Panc1 (cell line): ENCODE data around the gene LYRM4. TPM values are rescaled to one million over a fixed set of nuclear protein-coding genes. Genes with fewer than 3 reads are reported as not detected.

Experiments
- ATAC-seq: fragments of 200-7000 bp; cut with Tn5 transposase; 2 replicates; pipeline ENCODE4 v1.9.1; 2020; ENCODE audit warnings: mild to moderate bottlenecking, moderate library complexity
- BruUV-seq: library from RNA; stranded (reverse); fragments of 400-500 nt; replicated peaks from 2 replicates; lab custom pipeline; 2021; lab: Mats Ljungman, UMichigan
- CTCF ChIA-PET: fragments of 300-600 bp; sonication (Branson Sonifier 250); formaldehyde crosslinking; loops from one replicate; lab custom pipeline; 2022; ENCODE audit warnings: antibody characterized with exemption; lab: Charles Lee
- POLR2A ChIA-PET: fragments of 300-600 bp; sonication (Branson Sonifier 250); formaldehyde crosslinking; loops from one replicate; lab custom pipeline; 2022; ENCODE audit warnings: antibody characterized with exemption; lab: Charles Lee
- DNase-seq: peaks from one replicate; pipeline ENCODE4 v3.0.0-alpha.2; 2010; ENCODE audit warnings: low read depth, low spot score
- H3K27ac ChIP-seq: 2 replicates; pipeline ENCODE4 v1.5.1; 2011; ENCODE audit warnings: mild to moderate bottlenecking, low read length, inconsistent platforms
- H3K27me3 ChIP-seq: fragments of 200-500 bp; sonication (Bioruptor generic); 2 replicates; pipeline ENCODE4 v1.6.0; 2014; ENCODE audit warnings: low read length, inconsistent platforms; ENCODE audit not compliant: control insufficient read depth, insufficient read depth
- H3K36me3 ChIP-seq: fragments of 200-500 bp; sonication (Bioruptor generic); 2 replicates; pipeline ENCODE4 v1.5.1; 2014; ENCODE audit warnings: inconsistent platforms, mild to moderate bottlenecking, low read length, moderate library complexity; ENCODE audit not compliant: control insufficient read depth, insufficient read depth
- H3K4me1 ChIP-seq: 2 replicates; pipeline ENCODE4 v1.5.1; 2011; ENCODE audit warnings: inconsistent platforms, mild to moderate bottlenecking, low read length, moderate library complexity; ENCODE audit not compliant: control insufficient read depth, insufficient read depth
- H3K4me3 ChIP-seq, 2 experiments: 2 replicates each; pipeline ENCODE4 v1.5.1; 2011 to 2012; ENCODE audit warnings: low read depth in 2 of 2, low read length in 2 of 2, mild to moderate bottlenecking in 2 of 2, inconsistent platforms in 1 of 2, moderate library complexity in 1 of 2
- H3K9me3 ChIP-seq: fragments of 200-500 bp; sonication (Bioruptor generic); 2 replicates; pipeline ENCODE4 v1.5.1; 2014; ENCODE audit warnings: low read depth, mild to moderate bottlenecking, inconsistent platforms, low read length, moderate library complexity; ENCODE audit not compliant: control insufficient read depth, insufficient read depth
- POLR2AphosphoS5 ChIP-seq: IDR thresholded peaks from 2 replicates; pipeline ENCODE4 v1.6.1; 2012; ENCODE audit warnings: mild to moderate bottlenecking, low read depth, low read length, moderate library complexity
- REST ChIP-seq, 2 experiments: IDR thresholded peaks; 2 replicates each; pipeline ENCODE4 v1.6.1; 2011 to 2012; ENCODE audit warnings: low read depth in 2 of 2, control low read depth in 1 of 2, low read length in 1 of 2, mild to moderate bottlenecking in 1 of 2, moderate library complexity in 1 of 2; ENCODE audit not compliant: insufficient read depth in 1 of 2
- SIN3A ChIP-seq: IDR thresholded peaks from 2 replicates; pipeline ENCODE4 v1.6.1; 2012; ENCODE audit warnings: low read depth, mild to moderate bottlenecking, low read length, moderate library complexity, borderline replicate concordance; ENCODE audit not compliant: insufficient read depth
- TCF7L2 ChIP-seq: IDR thresholded peaks from 2 replicates; pipeline ENCODE4 v1.6.1; 2011; ENCODE audit warnings: mild to moderate bottlenecking, low read depth, low read length, inconsistent platforms
- in situ Hi-C: cut with HindIII; loops from 2 replicates; pipeline ENCODE4 v1.10.0; 2016; ENCODE audit warnings: low sequenced_read_pairs, low pct_unique_long_range_greater_than_20kb
- intact Hi-C: fragments of 100-400 bp; cut with micrococcal nuclease; formaldehyde crosslinking; loops from one replicate; pipeline ENCODE4 v1.10.0; 2022; ENCODE audit not compliant: unreplicated experiment
- total RNA-seq: library from RNA; stranded (reverse); gene quantifications from one replicate; pipeline ENCODE4 v1.2.1, GENCODE V29; 2021; ENCODE audit not compliant: unreplicated experiment
- TF ChIP-seq, protein P1 (sequence below): fragments of 450-650 bp; IDR thresholded peaks from 2 replicates; pipeline ENCODE4 v1.5.1; 2017; ENCODE audit warnings: mild to moderate bottlenecking

Gene LYRM4
- total RNA-seq, 1 experiment from 2014 or later: 27.4 TPM

DNA sequence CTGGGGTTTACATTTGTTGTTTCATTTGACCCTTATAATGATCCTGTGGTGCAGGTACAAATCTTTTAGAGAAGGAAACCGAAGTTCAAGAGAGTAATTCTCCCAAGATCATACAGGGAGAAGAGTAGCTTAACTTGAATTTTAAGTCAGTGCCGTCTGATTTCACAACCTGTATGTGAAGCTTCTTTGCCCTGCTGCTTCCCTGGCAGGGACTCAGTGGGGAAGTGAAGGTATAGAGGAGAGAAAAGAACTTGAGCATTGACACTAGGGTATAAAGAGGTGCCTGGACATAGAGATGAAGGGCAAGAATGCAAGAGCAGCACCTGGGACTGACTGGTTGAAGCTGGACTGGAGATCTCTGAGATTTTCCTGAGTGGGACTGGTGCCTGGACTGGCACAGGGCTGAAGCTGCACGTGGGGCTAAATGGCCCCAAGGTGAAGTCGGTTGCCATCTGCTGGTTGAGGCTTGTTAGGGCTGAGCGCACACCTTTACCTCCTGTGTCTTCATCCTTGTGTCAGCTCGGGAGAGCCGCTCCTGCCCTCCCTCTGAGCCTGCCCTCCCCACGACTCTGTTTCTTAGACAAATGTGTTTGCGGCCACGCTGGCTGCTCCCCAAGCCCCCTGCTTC is 42.4 kb upstream of the LYRM4 start:
- Histone ChIP-seq H3K27ac (no peak overlapping the region), H3K4me3 (no peak overlapping the region), H3K4me1 (peaks cover 6% of the 10 kb centered on the region; the same call in 1 of the 2 replicates), H3K27me3 (no peaks in the 10 kb centered on the region), H3K36me3 (no peaks in the 10 kb centered on the region), H3K9me3 (no peaks in the 10 kb centered on the region)
- no TSS peak for BruUV-seq
- ChIA-PET CTCF (interaction anchor here (0.6 to 0.7 kb wide), 2 partner anchors 77 to 159 kb away, joined by 4 read pairs; no protein-coding TSS in a partner anchor), POLR2A (no interaction called here)
- in situ Hi-C loops (no loop called here), intact Hi-C loops (no loop called here)
- DNase-seq (peak; percentile 61), ATAC-seq (peak; percentile 90)
- TF ChIP-seq SIN3A (no peak), POLR2AphosphoS5 (no peak), TCF7L2 (no peak), REST (IDR thresholded peaks at IDR 0.05; ENCODE audit: insufficient read depth in 1 of 2, low read depth in 2 of 2, low read length in 1 of 2) (no peak)
- TF ChIP-seq, protein P1, sequence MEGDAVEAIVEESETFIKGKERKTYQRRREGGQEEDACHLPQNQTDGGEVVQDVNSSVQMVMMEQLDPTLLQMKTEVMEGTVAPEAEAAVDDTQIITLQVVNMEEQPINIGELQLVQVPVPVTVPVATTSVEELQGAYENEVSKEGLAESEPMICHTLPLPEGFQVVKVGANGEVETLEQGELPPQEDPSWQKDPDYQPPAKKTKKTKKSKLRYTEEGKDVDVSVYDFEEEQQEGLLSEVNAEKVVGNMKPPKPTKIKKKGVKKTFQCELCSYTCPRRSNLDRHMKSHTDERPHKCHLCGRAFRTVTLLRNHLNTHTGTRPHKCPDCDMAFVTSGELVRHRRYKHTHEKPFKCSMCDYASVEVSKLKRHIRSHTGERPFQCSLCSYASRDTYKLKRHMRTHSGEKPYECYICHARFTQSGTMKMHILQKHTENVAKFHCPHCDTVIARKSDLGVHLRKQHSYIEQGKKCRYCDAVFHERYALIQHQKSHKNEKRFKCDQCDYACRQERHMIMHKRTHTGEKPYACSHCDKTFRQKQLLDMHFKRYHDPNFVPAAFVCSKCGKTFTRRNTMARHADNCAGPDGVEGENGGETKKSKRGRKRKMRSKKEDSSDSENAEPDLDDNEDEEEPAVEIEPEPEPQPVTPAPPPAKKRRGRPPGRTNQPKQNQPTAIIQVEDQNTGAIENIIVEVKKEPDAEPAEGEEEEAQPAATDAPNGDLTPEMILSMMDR: peak; percentile 74

GRCh38 chr6:5302220-5302946 is 41.6 kb upstream of the LYRM4 start:
- no peak overlapping the region for H3K27ac ChIP-seq
- ChIA-PET POLR2A (no interaction called here), CTCF (no interaction called here)
- no peak for TF ChIP-seq SIN3A
- TF ChIP-seq, protein P1: no peak
- no peak for TF ChIP-seq REST (IDR thresholded peaks at IDR 0.05; ENCODE audit: insufficient read depth in 1 of 2, low read depth in 2 of 2, low read length in 1 of 2)
- no peak for TF ChIP-seq POLR2AphosphoS5
- no peak for TF ChIP-seq TCF7L2
- H3K36me3 ChIP-seq: no peaks in the 10 kb centered on the region
- BruUV-seq: no TSS peak
- peak; percentile 72 for ATAC-seq
- no peaks in the 10 kb centered on the region for H3K27me3 ChIP-seq
- H3K9me3 ChIP-seq: no peaks in the 10 kb centered on the region
- intact Hi-C loops: no loop called here
- H3K4me1 ChIP-seq: peaks cover 6% of the 10 kb centered on the region; the same call in 1 of the 2 replicates
- no peak overlapping the region for H3K4me3 ChIP-seq
- in situ Hi-C loops: no loop called here
- no peak for DNase-seq
